Measurements from ENCODE around the gene PRR18.

Gene PRR18

DNA sequence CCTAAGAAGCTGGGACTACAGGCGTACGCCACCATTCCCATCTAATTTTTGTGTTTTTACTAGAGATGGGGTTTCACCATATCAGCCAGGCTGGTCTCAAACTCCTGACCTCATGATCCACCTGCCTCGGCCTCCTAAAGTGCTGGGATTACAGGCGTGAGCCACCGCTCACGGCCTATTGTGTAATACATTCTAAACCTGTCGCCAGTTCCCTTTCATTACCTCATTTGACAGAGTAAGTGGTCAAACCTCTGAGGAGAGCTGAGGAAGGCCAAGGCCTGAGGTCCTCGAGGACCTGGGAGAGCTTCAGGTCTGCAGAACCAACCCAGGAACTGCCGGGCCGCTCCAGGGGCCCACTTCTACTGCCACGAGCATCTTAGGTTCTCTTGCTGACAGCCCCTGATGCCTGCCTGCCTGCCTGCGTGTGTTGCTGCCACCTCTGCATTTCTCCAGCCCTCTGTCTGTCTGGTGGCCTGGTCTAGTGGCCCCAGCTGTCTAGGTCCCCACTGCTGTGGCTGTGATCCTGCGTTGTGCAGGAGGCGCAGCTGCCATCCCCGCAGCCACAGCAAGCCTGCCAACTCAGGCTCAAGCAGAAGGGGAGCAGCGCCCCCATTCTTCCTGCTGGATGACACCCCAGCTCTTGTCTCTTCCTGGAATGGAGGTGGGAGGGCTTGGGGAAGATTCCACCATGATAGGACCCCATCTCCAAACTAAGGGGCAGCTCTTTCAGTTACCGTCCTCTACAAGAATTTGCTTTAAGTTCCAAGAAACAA lies 45.3 kb downstream of the PRR18 start:
- Histone ChIP-seq H3K4me3 (ENCODE audit: low read length in 2 of 2) (no peak overlapping the region), H3K9ac (ENCODE audit: low read depth in 1 of 2, low read length in 2 of 2) (no peak overlapping the region), H3K27me3 (ENCODE audit: control insufficient read depth in 2 of 2, insufficient read depth in 2 of 2, low read length in 2 of 2) (peaks cover 0 to 1% of the 10 kb centered on the region in 2 donors), H3K36me3 (ENCODE audit: control insufficient read depth in 2 of 2, insufficient read depth in 2 of 2, low read length in 2 of 2) (no peaks in the 10 kb centered on the region), H3K4me1 (ENCODE audit: control insufficient read depth in 2 of 2, insufficient read depth in 2 of 2, low read length in 2 of 2) (peaks cover 0 to under 1% of the 10 kb centered on the region in 2 donors), H3K9me3 (ENCODE audit: control insufficient read depth in 2 of 2, low read length in 2 of 2) (no peaks in the 10 kb centered on the region), H3K27ac (ENCODE audit: low read depth in 2 of 2, low read length in 2 of 2) (no peak overlapping the region)

DNA sequence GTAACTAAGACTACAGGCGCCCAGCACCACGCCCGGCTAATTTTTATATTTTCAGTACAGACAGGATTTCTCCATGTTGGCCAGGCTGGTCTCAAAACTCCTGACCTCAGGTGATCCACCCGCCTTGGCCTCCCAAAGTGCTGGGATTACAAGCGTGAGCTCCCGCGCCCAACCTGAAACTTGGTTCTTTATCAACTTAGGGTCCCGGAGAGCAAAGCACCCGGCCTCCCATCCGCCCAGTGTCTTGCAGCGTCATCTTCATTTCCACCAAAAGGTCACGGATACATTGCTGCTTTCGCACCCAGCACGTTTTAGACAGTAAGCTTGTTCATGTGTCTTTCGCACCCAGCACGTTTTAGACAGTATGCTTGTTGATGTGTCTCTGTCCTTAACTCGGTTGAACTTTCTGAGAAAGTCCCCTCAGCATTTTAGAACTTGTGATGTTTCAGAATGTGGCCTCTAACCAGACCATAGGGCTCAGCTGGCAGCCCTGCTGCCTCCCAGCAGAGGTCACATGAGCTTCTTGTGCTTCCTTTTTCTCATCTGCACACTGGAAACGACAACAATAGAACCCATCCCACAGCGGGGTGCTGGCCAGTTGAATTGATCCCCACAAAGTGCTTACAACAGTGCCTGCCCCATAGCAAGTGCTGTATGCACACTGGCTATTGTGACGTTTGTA lies 48.8 kb downstream of the PRR18 start:
- no peaks in the 10 kb centered on the region for H3K36me3 ChIP-seq (ENCODE audit: control insufficient read depth in 2 of 2, insufficient read depth in 2 of 2, low read length in 2 of 2)
- no peak overlapping the region for H3K9ac ChIP-seq (ENCODE audit: low read depth in 1 of 2, low read length in 2 of 2)
- no peaks in the 10 kb centered on the region for H3K9me3 ChIP-seq (ENCODE audit: control insufficient read depth in 2 of 2, low read length in 2 of 2)
- peaks cover 0 to 3% of the 10 kb centered on the region in 2 donors for H3K4me1 ChIP-seq (ENCODE audit: control insufficient read depth in 2 of 2, insufficient read depth in 2 of 2, low read length in 2 of 2)
- peaks cover 0 to 4% of the 10 kb centered on the region in 2 donors for H3K27me3 ChIP-seq (ENCODE audit: control insufficient read depth in 2 of 2, insufficient read depth in 2 of 2, low read length in 2 of 2)
- no peak overlapping the region for H3K4me3 ChIP-seq (ENCODE audit: low read length in 2 of 2)
- peak overlapping the region; percentile 37 to 74 for H3K27ac ChIP-seq (ENCODE audit: low read depth in 2 of 2, low read length in 2 of 2)

GRCh38 chr6:166258854-166259276 lies 49.3 kb downstream of the PRR18 start:
- no peak overlapping the region for H3K4me3 ChIP-seq (ENCODE audit: low read length in 2 of 2)
- H3K27me3 ChIP-seq (ENCODE audit: control insufficient read depth in 2 of 2, insufficient read depth in 2 of 2, low read length in 2 of 2), result peaks cover 0 to 6% of the 10 kb centered on the region in 2 donors
- no peak overlapping the region for H3K9ac ChIP-seq (ENCODE audit: low read depth in 1 of 2, low read length in 2 of 2)
- no peaks in the 10 kb centered on the region for H3K9me3 ChIP-seq (ENCODE audit: control insufficient read depth in 2 of 2, low read length in 2 of 2)
- no peaks in the 10 kb centered on the region for H3K36me3 ChIP-seq (ENCODE audit: control insufficient read depth in 2 of 2, insufficient read depth in 2 of 2, low read length in 2 of 2)
- H3K27ac ChIP-seq (ENCODE audit: low read depth in 2 of 2, low read length in 2 of 2), result peak overlapping the region; percentile 72 to 74
- peaks cover 0 to 3% of the 10 kb centered on the region in 2 donors for H3K4me1 ChIP-seq (ENCODE audit: control insufficient read depth in 2 of 2, insufficient read depth in 2 of 2, low read length in 2 of 2)

DNA sequence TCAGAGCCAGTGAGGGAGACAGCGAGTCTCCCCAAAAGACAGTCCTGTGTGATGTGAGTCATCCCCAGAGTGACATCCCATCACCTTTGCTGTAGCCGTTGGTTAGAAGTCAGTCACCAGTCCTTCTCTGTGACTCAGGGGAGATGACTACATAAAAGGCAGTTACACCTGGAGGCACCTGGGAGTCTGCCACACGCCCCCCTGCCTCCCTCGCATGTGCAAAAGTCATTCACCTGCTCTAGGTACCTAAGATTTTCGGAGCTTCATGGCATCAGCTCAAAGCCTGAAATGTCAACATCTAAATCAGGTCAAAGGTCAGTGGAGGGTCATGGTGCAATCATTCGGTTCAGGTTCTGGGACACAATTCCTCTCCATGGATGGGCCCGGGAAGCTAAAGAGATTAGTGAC lies 50.3 kb downstream of the PRR18 start:
- Histone ChIP-seq H3K9me3 (ENCODE audit: control insufficient read depth in 2 of 2, low read length in 2 of 2) (no peaks in the 10 kb centered on the region), H3K27me3 (ENCODE audit: control insufficient read depth in 2 of 2, insufficient read depth in 2 of 2, low read length in 2 of 2) (peaks cover 0 to 12% of the 10 kb centered on the region in 2 donors), H3K36me3 (ENCODE audit: control insufficient read depth in 2 of 2, insufficient read depth in 2 of 2, low read length in 2 of 2) (no peaks in the 10 kb centered on the region), H3K9ac (ENCODE audit: low read depth in 1 of 2, low read length in 2 of 2) (no peak overlapping the region), H3K4me1 (ENCODE audit: control insufficient read depth in 2 of 2, insufficient read depth in 2 of 2, low read length in 2 of 2) (peaks cover 0 to 3% of the 10 kb centered on the region in 2 donors), H3K4me3 (ENCODE audit: low read length in 2 of 2) (no peak overlapping the region), H3K27ac (ENCODE audit: low read depth in 2 of 2, low read length in 2 of 2) (peak overlapping the region; percentile 72 to 74)
